ENCODE results near the gene RUVBL2.
"Not testable (repeated sequence)": the region's sequence is repeated elsewhere in the genome, so short reads cannot be mapped to it uniquely, and the experiment has no call there.

DNA sequence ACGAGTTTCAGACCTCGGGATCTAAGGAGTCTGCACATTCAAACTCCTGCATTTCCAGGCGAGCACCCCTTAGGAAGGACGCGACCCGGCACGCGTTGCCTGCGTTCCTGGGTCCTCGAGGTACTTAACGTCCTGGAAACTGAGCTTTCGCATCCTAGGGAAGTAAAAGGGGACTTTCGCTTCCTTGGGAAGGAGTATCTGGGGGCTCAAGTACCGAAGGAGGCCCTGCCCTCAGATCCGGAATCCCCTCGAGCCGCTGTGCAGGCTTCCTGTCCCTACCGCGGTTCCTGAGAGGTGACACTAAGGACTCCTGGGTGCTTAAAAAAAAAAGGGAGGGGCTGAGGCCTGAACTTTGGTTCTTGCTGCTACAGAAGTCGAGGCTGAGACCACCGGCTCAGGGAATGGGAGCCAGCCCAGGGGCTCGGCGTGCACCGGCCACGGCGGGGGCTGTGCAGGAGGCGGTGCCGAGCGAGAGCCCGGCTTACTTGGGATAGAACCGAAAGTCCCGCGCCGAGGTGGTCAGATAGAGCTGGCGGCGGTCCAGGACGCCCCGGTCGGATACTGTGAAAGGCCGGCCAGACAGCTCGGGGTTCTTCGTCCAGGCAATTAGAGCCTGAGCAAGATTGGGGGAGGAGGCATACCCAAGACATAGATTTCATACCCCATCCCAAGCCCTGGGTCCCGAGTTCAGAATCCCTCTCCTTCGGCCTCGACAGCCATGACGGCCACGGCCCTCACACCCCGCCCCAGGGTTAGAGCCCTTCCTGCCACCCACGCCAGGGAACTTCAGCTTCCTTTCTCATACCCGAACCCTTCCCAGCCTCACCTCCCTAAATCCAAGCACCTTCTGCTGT, 24.9 kb downstream of the RUVBL2 start:
- TF ChIP-seq POLR2A (IDR thresholded peaks at IDR 0.05; ENCODE audit: low read length); GATA1 (IDR thresholded peaks at IDR 0.05; ENCODE audit: low read depth, low read length): not testable (repeated sequence)

Data from erythroblast (primary cell).